Gastrocnemius medialis (tissue), 4 donors: ENCODE data around the gene CUZD1.

Experiments used
- CTCF ChIP-seq, 5 experiments: fragments of 450-650 bp in 3 of 5; fragments of 200-600 bp in 2 of 5; sonication (generic) in 2 of 5; IDR thresholded peaks in 4 of 5; conservative IDR thresholded peaks in 1 of 5; 1 replicate in 4 of 5; 2 replicates in 1 of 5; pipeline ENCODE4 v1.5.1; 2016 to 2019; ENCODE audit warnings: antibody characterized with exemption in 5 of 5, mild to moderate bottlenecking in 3 of 5, moderate library complexity in 3 of 5
- POLR2A ChIP-seq, 2 donors: fragments of 450-650 bp; IDR thresholded peaks; one replicate each; pipeline ENCODE4 v1.6.1; 2017; ENCODE audit warnings: antibody characterized with exemption in 2 of 2, mild to moderate bottlenecking in 2 of 2, moderate library complexity in 2 of 2

GRCh38 chr10:122859527-122859926 is 13.9 kb upstream of the CUZD1 start:
- TF ChIP-seq CTCF (IDR thresholded peaks at IDR 0.05 in 4 of 5, conservative IDR thresholded peaks at IDR 0.05 in 1 of 5) (no peak), POLR2A (IDR thresholded peaks at IDR 0.05) (no peak)
